Measurements from ENCODE around the gene MUS81. TPM values are rescaled to one million over a fixed set of nuclear protein-coding genes. Genes with fewer than 3 reads are reported as not detected.
A peak's percentile ranks its signal among the peaks of the same experiment; 100 is the strongest.
"Not testable (repeated sequence)": the region's sequence is repeated elsewhere in the genome, so short reads cannot be mapped to it uniquely, and the experiment has no call there.

Gene MUS81
- total RNA-seq, 1 experiment from 2014 or later = 70.4 TPM

DNA sequence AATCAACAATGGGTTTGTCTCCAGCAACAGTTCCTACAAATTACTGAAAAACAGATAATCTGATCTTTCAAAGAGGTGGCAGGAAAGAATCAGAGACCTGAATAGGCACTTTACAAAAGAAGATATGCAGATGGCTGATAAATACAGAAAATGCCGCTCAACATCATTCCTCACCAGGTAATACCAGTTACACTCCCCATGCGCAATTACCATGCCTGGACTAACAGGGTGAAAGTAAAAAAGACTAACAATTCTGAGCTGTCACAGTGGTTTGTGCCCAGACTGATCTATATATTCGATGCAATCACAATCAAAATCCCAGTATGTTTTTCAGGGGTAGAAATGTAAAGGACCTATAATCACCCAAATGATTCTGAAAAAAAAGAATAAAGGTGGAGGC is 16.4 kb upstream of the MUS81 start:
- in situ Hi-C loops (cut with HindIII; ENCODE audit: low sequenced_read_pairs) = no loop called here
- no peak for DNase-seq (ENCODE audit: low spot score)

DNA sequence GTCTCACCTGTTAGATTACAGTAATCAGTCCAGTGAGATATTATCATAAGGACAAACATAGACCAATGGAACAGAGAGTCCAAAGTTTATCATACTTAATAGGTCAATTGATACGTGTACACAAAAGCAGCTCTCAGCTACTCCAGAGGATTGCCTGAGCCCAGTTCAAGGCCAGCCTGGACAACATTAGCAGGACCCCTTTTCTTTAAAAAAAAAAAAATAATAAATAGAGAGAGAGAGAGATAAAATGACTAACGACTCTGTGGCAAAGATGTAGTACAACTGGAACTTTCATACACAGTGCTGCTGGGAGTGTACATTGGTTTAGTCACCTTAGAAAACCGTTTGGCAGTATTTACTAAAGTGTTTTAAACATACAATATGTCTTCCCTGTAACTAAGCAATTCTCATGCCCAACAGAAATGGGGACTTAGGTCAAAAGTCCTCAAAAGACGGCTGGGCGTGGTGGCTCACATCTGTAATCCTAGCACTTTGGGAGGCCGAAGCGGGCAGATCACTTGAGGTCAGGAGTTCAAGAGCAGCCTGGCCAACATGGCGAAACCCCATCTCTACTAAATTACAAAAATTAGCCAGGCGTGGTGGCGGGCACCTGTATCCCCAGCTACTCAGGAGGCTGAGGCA is 15.9 kb upstream of the MUS81 start:
- in situ Hi-C loops (cut with HindIII; ENCODE audit: low sequenced_read_pairs) = no loop called here
- DNase-seq (ENCODE audit: low spot score) = no peak

DNA sequence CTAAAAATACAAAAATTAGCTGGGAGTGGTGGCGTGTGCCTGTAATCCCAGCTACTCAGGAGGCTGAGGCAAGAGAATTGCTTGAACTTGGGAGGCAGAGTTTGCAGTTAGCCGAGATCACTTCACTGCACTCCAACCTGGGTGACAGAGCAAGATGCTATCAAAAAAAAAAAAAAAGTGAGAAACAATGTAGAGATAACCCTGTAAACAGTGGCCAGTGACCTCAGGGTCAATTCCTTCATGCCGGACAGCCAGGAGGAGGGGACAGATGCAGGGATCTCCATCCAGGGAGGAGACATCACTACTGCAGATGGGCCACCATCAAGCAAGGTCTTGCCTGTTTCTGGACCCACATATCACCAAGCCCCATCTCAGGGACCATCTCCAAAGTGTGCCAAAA is 12.5 kb upstream of the MUS81 start:
- in situ Hi-C loops (cut with HindIII; ENCODE audit: low sequenced_read_pairs) = no loop called here
- DNase-seq (ENCODE audit: low spot score) = no peak

DNA sequence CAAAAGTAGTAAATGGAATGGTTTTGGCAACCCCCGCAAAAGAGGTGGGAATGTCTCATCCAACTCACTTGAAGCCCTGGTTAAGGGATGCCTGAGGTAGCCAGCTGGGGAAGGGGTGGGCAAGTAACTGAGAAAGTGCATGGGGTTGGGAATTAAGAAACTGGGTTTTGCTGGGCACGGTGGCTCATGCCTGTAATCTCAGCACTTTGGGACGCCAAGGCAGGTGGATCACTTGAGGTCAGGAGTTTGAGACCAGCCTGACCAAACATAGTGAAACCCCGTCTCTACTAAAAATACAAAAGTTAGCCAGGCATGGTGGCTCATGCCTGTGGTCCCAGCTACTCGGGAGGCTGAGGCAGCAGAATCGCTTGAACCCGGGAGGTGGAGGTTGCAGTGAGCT is 11.5 kb upstream of the MUS81 start:
- in situ Hi-C loops (cut with HindIII; ENCODE audit: low sequenced_read_pairs); DNase-seq (ENCODE audit: low spot score): not testable (repeated sequence)

DNA sequence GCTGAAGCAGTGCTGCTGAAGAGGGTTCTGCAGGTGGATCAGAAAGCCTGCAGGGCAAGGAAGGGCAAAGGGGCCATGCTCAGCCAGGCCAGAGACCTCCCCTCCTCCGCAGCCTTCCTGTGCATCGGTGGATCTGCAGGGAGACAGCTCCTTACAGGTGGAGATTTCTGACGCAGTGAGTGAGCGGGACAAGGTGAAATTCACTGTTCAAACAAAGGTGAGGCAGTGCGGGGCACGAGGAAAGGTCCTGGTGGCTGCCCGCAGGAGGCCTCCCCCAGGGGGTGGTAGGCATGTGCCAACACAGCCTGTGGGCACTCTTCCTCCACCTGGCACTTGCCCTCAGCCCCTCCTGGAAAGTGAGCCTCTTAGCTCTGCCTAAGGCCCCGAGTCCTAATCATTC is 10.9 kb upstream of the MUS81 start:
- in situ Hi-C loops (cut with HindIII; ENCODE audit: low sequenced_read_pairs) = no loop called here
- DNase-seq (ENCODE audit: low spot score) = no peak

DNA sequence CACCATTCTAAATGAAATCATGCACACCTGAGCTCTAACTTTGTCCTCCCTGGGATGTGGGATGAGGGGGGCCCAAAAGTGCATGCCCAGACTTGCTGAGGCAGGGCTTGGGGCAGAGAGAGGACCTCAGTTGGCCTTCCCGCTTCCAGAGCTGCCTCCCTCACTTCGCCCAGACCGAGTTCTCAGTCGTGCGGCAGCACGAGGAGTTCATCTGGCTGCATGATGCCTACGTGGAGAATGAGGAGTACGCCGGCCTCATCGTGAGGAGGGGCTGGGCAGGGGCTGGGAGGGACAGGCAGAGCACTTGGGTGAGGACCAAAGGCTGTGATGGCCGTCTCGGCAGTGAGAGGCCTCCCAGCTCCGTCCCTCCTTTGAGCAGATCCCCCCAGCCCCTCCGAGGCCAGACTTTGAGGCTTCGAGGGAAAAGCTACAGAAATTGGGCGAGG is 10.4 kb upstream of the MUS81 start:
- in situ Hi-C loops (cut with HindIII; ENCODE audit: low sequenced_read_pairs) = no loop called here
- DNase-seq (ENCODE audit: low spot score) = no peak

DNA sequence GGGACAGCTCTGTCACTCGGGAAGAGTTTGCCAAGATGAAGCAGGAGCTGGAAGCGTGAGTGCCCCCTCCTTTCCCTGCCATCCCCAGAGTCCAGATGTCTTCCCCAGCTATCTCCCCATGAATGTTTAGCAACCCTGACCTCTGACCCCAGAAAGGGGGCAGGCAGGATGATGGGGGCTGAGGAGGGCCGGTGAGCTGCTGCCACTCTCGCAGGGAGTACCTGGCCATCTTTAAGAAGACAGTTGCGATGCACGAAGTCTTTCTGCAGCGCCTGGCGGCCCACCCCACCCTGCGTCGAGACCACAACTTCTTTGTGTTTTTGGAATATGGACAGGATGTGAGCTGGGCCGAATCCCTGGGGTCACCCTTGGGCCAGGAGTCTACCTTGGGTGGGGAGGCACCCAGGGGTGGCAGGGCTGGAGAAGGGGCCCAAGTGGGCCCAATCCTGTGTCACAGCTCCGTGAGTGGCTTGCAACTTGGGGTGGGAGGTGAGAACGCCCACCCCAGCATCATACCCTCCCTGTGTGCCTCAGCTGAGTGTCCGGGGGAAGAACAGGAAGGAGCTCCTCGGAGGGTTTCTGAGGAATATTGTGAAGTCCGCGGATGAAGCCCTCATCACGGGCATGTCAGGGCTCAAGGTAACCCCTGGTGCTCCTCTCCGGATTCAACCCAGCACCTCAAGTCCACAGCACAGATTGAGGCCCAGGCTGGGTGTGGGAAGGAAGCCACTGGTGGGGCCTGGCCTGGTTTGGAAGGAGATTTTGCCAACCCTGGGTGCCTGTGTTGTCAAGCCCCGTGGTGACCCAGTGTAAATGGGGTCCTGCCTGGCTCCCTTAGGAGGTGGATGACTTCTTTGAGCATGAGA is 9.8 kb upstream of the MUS81 start:
- in situ Hi-C loops (cut with HindIII; ENCODE audit: low sequenced_read_pairs) = no loop called here
- no peak for DNase-seq (ENCODE audit: low spot score)

DNA sequence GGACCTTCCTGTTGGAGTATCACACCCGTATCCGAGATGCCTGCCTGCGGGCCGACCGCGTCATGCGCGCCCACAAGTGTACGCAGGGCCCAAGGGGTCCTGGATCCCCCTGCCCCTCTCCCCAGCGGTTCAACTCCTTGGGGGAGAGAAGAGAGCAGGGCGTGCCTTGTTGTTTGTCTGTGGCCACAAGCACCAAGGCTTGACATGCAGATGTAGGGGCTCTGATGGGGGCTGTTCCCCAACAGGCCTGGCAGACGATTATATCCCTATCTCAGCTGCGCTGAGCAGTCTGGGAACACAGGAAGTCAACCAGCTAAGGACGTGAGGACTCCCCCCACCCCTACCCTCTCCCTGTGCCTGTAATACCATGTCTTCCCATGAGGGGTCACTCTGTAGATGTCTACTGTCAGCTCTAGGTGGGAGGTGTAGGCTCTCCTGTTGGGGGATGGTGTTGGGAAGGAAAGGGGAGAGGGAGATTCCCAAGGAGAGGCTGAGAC is 9.1 kb upstream of the MUS81 start:
- in situ Hi-C loops (cut with HindIII; ENCODE audit: low sequenced_read_pairs) = no loop called here
- no peak for DNase-seq (ENCODE audit: low spot score)

DNA sequence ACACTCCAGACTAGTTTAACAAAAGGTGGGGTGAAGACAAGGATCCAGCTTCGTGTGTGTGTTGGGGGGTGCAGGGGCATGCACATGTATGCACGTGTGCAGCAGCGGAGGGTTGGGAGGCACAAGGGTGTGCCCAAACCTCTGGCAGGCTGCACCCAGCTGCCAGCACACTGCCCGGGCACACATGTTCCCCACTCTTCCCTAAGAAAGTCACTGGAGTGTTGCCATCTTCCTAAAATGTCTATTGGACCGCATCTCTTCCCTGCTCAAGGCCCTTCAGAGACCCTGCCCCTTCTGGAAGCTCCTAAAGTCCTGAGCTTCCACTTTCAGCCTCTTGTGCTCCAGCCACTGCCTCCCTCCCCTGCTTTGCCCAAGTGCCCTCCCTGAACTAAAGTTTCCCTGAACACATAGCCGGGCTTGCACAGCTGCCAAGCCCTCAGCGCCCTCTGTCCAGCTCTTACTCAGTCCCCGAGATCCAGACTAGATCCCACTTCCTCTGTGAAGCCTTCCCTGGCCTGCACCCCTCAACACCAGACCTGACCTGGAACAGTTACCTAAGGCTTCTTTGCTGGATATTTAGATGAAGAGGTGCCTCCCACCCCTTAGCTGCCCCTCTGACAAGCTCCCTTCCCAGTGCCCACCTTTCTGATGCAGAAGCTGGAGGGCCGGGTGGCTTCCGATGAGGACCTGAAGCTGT is 8.3 kb upstream of the MUS81 start:
- in situ Hi-C loops (cut with HindIII; ENCODE audit: low sequenced_read_pairs) = no loop called here
- no peak for DNase-seq (ENCODE audit: low spot score)

DNA sequence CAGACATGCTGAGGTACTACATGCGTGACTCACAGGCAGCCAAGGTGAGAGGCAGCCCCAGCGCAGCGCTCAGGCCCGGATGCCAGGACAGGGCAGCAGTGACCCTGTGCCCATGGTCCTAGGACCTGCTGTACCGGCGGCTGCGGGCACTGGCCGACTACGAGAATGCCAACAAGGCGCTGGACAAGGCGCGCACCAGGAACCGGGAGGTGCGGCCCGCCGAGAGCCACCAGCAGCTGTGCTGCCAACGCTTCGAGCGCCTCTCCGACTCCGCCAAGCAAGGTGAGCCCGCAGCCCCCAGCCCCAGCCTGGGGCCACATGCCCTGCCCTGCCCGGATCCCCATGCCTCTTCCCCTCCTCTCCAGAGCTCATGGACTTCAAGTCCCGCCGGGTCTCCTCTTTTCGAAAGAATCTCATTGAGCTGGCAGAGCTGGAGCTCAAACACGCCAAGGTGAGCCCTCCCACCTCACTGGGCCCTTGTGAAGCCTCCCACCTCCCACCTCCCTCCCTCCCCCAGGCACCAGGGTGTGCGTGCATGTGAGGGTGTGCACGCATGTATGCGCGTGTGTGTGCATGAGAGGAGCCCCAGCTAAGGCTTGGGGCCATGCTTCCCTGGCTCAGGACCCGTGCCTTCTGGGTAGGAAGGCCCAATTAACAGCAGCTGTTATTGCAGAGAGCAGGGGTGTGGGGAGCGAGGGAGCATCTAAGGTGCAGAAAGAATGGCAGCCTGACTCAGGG is 7.6 kb upstream of the MUS81 start:
- DNase-seq (ENCODE audit: low spot score) = no peak
- in situ Hi-C loops (cut with HindIII; ENCODE audit: low sequenced_read_pairs) = no loop called here

DNA sequence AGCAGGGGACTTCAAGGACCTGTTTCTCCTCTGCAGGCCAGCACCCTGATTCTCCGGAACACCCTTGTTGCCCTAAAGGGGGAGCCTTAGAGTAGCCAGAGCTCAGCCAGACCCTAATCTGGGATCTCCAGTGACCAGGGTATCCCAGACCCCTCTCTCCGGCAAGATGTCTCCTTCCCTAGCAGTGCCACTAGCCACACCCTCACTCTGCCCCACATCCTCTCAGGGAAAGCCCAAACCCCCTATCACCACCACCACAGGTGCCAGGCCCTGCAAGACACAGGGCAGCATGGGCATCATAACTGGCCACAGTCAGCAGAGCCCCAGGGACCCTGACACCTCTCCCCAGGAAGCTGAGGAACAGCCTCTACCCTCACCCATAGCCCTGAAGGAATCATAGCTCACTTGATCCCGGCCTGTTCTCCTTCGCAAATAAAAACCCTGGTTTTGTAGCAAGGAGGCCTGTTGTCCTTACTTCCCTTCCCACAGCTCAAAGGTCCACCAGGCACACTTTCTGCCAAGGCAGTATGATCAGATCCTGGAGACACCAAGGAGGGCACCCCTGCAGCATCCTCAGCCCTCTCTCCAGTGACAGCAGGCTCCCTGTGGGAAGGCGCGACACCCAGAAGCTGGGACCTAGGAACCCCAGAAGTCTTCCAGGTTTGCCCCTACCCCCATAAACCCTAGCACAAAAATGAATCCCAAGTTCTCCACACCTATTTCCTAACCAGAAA is 6.8 kb upstream of the MUS81 start:
- no peak for DNase-seq (ENCODE audit: low spot score)
- in situ Hi-C loops (cut with HindIII; ENCODE audit: low sequenced_read_pairs) = no loop called here

DNA sequence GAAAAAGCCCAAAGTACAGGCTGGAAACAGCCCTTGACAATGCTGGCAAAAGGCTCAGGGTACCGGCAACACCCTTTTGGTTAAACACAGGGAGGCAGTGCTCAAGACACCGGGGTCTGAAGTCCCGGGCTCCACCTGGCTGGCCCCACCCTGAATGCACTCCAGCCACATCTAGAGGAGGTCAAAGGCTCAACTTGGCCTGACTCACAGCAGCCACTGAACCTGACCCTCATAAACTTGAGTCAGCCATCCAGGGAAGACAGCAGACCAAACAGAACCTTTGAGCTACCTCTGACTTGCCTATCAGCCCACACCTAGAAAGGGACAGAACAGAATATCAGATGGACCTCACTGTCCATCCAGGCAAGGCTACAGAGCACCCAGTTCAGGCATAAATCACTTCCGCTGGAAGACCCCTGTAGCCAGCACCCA is 6.1 kb upstream of the MUS81 start:
- no peak for DNase-seq (ENCODE audit: low spot score)
- in situ Hi-C loops (cut with HindIII; ENCODE audit: low sequenced_read_pairs) = no loop called here

DNA sequence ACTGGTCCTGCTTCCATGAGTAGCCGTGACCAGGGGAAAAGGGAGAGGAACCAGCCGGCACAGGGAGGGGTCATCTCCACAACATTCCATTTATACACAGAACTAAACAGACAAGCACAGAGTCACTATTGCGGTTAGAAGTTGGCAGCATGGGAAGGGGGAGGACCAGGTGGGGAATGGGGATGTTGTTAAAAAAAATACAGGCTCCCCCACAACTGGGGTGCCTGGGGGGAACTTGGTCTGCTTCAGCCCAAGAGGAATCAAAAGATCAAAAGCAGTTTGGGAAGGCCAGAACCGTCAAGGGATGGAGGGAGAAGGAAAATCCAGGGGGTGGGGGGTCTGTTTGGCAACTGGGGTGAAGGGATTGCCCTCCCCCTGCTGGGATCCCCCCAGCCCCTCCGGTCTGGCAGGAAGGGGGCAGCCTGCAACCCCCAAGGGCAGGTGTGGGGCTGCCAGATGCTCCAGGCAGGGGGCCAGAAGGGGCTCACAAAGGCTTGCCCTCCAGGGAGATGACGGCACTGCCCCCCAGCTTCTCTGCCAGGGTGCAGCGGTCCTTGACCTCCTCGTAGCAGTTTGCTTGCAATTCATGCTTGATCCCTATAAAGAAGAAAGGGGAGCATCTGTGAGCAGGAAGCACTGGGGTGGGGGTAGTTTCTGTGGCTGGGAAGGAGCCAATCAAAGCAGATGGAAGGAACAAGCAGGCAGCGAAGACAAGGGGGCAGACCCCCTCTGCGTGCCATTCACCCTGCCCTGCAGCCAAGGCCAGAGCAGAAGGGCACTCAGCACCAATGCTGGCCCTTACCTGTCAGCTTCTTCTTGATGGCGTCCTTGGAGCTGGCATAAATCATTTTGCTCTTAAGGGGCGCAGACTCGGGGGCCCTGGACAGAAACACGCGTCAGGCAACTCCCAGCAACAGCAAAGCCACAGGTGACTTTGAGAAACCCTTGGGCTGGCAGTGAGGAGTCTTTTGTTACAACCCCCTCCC is 5.1 kb upstream of the MUS81 start:
- in situ Hi-C loops (cut with HindIII; ENCODE audit: low sequenced_read_pairs) = no loop called here
- DNase-seq (ENCODE audit: low spot score) = no peak

DNA sequence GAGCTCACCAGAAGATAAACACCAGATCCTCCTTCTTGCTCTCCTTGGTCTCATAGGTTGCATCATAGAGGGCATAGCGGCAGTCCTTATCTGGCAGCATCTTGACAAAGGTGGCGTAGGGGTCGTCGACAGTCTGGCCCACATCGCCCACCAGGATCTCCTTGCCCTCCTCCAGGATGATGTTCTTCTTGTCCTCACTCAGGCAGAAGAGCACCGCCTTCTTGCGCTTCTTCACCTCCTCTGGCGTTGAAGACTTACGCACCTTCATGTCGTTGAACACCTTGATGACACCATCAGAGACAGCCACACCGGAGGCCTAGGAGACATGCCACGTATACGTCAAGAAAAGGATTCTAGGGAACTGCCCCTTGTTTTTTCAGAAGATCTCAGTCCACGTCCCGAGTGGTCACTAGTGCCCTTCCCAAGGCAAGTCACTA is 4.3 kb upstream of the MUS81 start:
- DNase-seq (ENCODE audit: low spot score) = no peak
- in situ Hi-C loops (cut with HindIII; ENCODE audit: low sequenced_read_pairs) = no loop called here

DNA sequence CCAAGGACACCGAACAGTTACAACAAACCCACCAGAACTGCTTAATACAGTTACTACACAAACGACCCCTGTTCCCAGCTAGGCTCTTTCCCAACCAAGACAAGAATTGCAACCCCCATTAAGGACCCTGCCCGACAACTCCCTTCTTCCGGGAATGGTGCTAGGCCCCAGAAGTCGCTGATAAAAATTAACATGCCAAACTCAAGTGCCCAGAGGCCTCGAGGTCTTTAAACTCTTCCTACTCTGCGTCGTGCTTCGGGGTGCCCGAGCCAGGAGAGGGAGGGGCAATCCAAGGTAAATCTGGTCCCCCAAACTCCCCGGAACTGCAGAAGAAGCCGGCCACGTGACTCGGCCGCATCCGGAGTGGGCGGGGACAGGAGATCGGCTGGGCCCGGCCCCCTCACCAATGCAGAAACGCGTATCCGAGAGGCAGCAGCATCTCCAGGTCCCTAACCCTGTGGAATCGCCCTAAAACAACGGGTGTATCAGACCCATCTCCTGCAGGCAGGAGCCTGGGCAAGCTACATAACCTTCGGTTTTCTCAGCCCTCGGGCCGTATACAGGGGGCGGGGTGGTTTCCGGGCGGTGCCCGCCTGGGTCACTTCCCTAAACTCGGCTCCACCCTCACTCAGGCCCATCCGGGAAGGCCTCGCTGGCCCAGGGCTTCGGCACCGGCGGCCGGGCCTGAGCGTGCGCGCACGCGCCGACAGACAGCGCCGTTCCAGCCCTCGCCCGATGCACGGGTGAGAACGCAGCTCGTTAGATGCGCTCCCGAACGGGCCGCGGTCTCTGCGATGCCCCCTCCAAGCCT is 3.3 kb upstream of the MUS81 start:
- in situ Hi-C loops (cut with HindIII; ENCODE audit: low sequenced_read_pairs) = no loop called here
- peak; percentile 49 for DNase-seq (ENCODE audit: low spot score)

DNA sequence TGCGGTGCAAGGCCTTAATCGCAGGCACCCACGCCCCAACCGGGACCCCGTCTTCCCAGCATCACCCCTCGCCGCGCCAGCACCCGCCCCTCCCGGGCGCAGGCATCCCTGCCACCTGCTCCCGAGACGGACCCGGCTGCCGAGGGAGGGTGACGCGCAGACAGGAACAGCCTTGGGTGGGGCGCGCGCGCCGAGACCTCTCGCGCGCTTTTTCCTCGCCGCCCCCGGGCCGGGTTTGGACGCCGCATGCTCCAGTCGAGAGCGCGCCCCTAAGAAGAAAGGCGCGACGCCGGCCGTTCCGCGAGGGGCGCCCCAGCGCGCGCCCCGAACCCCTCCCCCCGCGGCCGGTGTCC is 2.8 kb upstream of the MUS81 start:
- in situ Hi-C loops (cut with HindIII; ENCODE audit: low sequenced_read_pairs) = no loop called here
- DNase-seq (ENCODE audit: low spot score) = peak; percentile 58

Data from G401 (cell line).